Right renal pelvis (tissue), 4 donors: ENCODE data around the gene IL11. TPM values are rescaled to one million over a fixed set of nuclear protein-coding genes. Genes with fewer than 3 reads are reported as not detected.
"Not testable (repeated sequence)": the region's sequence is repeated elsewhere in the genome, so short reads cannot be mapped to it uniquely, and the experiment has no call there.

Experiments used
- DNase-seq, 4 donors: peaks; one replicate each; pipeline ENCODE4 v3.0.0-alpha.2; 2013; ENCODE audit warnings: low read depth in 4 of 4, low spot score in 3 of 4, missing footprints in 1 of 4
- polyA plus RNA-seq, 4 donors: library from polyadenylated mRNA; unstranded; fragments of 120-200 nt; gene quantifications; one replicate each; pipeline ENCODE4 v1.2.1, GENCODE V29; 2013; ENCODE audit not compliant: insufficient read length in 4 of 4

The IL11 gene
- polyA plus RNA-seq, 4 donors: 1.0 to 1.8 (median 1.5) TPM

- DNase-seq: peak; percentile 100
These were observed 31.0 kb downstream of the IL11 start, which contains the start of gene KMT5C for GRCh38 chr19:55339105-55339888. KMT5C (plus strand) TSS chr19:55339876; CDS start chr19:55341937, 2,061 bp downstream.

DNA sequence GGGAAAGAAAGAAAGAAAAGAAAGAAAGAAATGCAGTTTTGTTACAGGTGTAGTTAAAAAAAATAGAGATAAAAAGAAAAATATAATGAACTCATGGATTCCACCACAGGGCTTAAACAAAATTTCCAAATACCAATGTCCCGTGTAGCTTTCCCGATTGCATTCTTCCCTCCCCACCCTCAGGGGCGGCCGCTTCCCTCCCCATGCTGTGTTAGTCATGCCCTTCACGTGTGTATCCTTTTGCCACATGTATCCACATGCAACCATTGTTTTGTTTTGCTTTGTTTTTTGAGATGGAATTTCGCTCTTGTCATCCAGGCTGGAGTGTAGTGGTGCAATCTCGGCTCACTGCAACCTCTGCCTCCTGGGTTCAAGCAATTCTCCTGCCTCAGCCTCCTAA is 34.2 kb downstream of the IL11 start:
- no peak for DNase-seq

DNA sequence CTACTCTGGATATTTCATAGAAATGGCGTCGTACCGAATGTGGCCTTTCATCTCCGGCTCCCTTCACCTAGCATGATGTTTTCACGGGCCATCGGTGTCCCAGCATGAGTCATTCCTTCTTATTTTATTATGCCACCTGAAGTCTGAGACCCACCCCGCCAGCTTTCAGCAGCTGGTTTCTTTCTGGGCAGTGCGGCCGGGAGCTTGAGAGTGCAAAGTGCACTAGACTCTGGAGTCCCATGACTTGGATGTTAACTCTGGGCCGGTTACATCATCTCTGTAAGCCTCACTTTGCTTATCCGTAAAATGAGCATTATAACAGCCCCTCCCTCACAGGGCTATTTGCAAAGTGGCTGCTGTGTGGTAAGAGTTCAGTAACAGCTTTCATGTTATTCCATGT is 36.4 kb downstream of the IL11 start:
- DNase-seq: no peak

DNA sequence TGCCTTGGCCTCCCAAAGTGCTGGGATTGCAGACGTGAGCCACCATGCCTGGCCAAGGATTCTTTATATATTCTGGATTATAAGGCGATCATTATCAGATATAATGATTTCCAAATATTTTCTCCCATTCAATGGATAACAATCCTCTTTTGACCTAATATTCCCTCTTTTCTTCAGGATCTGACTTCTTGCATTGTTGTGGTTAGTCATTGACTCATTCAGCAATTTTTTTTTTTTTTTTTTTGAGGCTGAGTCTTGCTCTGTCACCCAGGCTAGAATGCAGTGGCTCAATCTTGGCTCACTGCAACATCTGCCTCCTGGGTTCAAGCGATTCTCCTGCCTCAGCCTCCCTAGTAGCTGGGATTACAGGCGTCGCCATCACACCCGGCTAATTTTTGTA is 40.5 kb downstream of the IL11 start:
- DNase-seq: not testable (repeated sequence)

GRCh38 chr19:55328774-55329318 is 41.4 kb downstream of the IL11 start:
- DNase-seq: not testable (repeated sequence)

GRCh38 chr19:55325172-55325571 is 45.1 kb downstream of the IL11 start, which contains the start of gene TMEM150B:
TMEM150B (minus strand) TSS chr19:55325341; CDS start chr19:55321036, 4,305 bp downstream.
- DNase-seq: no peak

DNA sequence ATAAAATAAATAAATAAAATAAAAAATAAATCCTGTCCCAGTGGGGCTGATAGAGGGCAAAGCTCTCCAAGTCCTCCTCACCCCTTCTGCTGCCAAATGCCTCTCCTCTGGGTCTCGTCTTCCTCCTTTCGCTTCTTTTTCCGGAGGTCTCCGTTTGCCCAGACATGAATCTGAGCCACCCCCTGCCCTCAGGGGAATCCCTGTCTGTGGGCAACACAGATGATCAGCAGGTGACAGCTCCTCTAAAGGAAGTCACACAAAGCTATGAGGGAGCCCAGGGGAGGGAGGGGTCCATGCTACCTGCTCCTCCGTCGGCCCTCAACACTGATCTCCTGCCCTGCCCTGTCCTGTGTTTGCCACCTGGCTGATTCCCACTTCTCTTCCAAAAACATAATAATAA is 45.6 kb downstream of the IL11 start:
- DNase-seq: no peak

GRCh38 chr19:55322204-55322885 is 47.9 kb downstream of the IL11 start:
- DNase-seq: no peak

GRCh38 chr19:55321466-55322137 is 48.7 kb downstream of the IL11 start:
- DNase-seq: no peak

GRCh38 chr19:55320844-55321419 is 49.3 kb downstream of the IL11 start:
- DNase-seq: no peak

GRCh38 chr19:55319785-55320184 is 50.5 kb downstream of the IL11 start:
- no peak for DNase-seq

- no peak for DNase-seq
These were observed 53.6 kb downstream of the IL11 start for GRCh38 chr19:55316646-55317045.

- DNase-seq: no peak
These were observed 54.2 kb downstream of the IL11 start for GRCh38 chr19:55315956-55316525.

DNA sequence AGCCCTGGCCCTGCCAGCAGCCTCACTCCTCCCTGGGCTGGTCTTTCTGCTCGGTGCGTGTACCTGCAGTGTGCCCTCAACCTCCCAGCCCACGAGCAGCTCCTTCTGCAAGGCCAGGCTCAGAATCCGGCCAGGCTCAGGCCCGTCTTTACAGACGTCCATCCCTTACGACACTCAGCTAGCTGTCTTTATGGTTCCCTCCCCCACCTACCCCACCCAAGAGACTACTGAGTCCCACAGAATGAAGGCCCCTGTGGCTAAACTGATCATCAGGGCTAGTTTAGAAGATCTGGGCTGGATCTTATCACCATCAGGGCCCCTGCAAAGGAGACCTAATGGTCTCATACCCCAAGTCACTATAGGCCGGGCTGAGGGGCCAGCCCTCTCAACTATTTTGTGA is 55.9 kb downstream of the IL11 start:
- no peak for DNase-seq

Other genes starting within 250 kb of the IL11 start
- gene TNNT1, start 221.3 kb downstream of the IL11 start, polyA plus RNA-seq: 1 to 10 TPM; 2.9 to 6.0 (median 4.4) TPM
- 1 to 10 TPM; 3.1 to 5.3 (median 3.9) TPM for gene TNNI3, start 212.7 kb downstream of the IL11 start, polyA plus RNA-seq
- 10 to 100 TPM in 1 of 4 donors, 1 to 10 TPM in 3; 8.1 to 10.9 (median 8.3) TPM for gene DNAAF3, start 203.8 kb downstream of the IL11 start, polyA plus RNA-seq
- under 1 TPM; 0.13 to 0.56 (median 0.29) TPM for gene SYT5, start 190.2 kb downstream of the IL11 start, polyA plus RNA-seq
- under 1 TPM in 3 of 4 donors, not detected in 1; 0.10 to 0.49 (median 0.27) TPM for gene PTPRH, start 161.0 kb downstream of the IL11 start, polyA plus RNA-seq
- 1 to 10 TPM; 2.9 to 4.5 (median 3.9) TPM for gene TMEM86B, start 141.7 kb downstream of the IL11 start, polyA plus RNA-seq
- gene PPP6R1, start 111.4 kb downstream of the IL11 start, polyA plus RNA-seq: 10 to 100 TPM; 38.9 to 50.9 (median 44.2) TPM
- gene HSPBP1, start 90.4 kb downstream of the IL11 start, polyA plus RNA-seq: 10 to 100 TPM; 25.7 to 47.7 (median 29.7) TPM
- 10 to 100 TPM; 14.1 to 16.7 (median 16.2) TPM for gene BRSK1, start 86.5 kb downstream of the IL11 start, polyA plus RNA-seq
- 1 to 10 TPM in 3 of 4 donors, under 1 TPM in 1; 0.72 to 1.6 (median 1.4) TPM for gene TMEM150B, start 45.1 kb downstream of the IL11 start, polyA plus RNA-seq
- 10 to 100 TPM; 14.0 to 25.5 (median 16.9) TPM for gene KMT5C, start 30.6 kb downstream of the IL11 start, polyA plus RNA-seq
- gene COX6B2, start 15.7 kb downstream of the IL11 start, polyA plus RNA-seq: 1 to 10 TPM in 1 of 4 donors, under 1 TPM in 3; 0.45 to 1.5 (median 0.72) TPM
- gene GARIN5B, start 7.2 kb downstream of the IL11 start, polyA plus RNA-seq: under 1 TPM; 0.10 to 0.25 (median 0.16) TPM
- under 1 TPM in 2 of 4 donors, not detected in 2; 0.47 to 0.56 TPM for gene TMEM190, start 6.4 kb upstream of the IL11 start, polyA plus RNA-seq
- gene TMEM238, start 13.8 kb upstream of the IL11 start, polyA plus RNA-seq: 1 to 10 TPM in 1 of 4 donors, under 1 TPM in 3; 0.22 to 1.6 (median 0.62) TPM
- 1,000 to 10,000 TPM in 1 of 4 donors, 100 to 1,000 TPM in 3; 895 to 1,455 (median 919) TPM for gene RPL28, start 15.5 kb upstream of the IL11 start, polyA plus RNA-seq
- 10 to 100 TPM; 42.6 to 69.0 (median 48.9) TPM for gene UBE2S, start 37.3 kb upstream of the IL11 start, polyA plus RNA-seq
- under 1 TPM; 0.10 to 0.14 (median 0.13) TPM for gene SHISA7, start 72.8 kb upstream of the IL11 start, polyA plus RNA-seq
- 10 to 100 TPM; 35.2 to 54.6 (median 38.7) TPM for gene ISOC2, start 91.2 kb upstream of the IL11 start, polyA plus RNA-seq
- gene C19orf85, start 94.3 kb upstream of the IL11 start, polyA plus RNA-seq: not detected
- gene ZNF628, start 106.2 kb upstream of the IL11 start, polyA plus RNA-seq: 1 to 10 TPM; 3.2 to 5.4 (median 3.6) TPM
- gene NAT14, start 114.7 kb upstream of the IL11 start, polyA plus RNA-seq: 10 to 100 TPM; 43.6 to 68.7 (median 51.3) TPM
- 1 to 10 TPM; 1.6 to 2.9 (median 2.3) TPM for gene SSC5D, start 118.0 kb upstream of the IL11 start, polyA plus RNA-seq
- gene SBK2, start 166.7 kb upstream of the IL11 start, polyA plus RNA-seq: under 1 TPM; 0.62 to 0.97 (median 0.67) TPM
- gene SBK3, start 175.1 kb upstream of the IL11 start, polyA plus RNA-seq: under 1 TPM in 2 of 4 donors, not detected in 2; 0.13 to 0.28 TPM
- gene ZNF579, start 210.4 kb upstream of the IL11 start, polyA plus RNA-seq: 10 to 100 TPM; 14.4 to 21.1 (median 18.3) TPM
- 10 to 100 TPM; 19.6 to 23.0 (median 20.3) TPM for gene FIZ1, start 229.1 kb upstream of the IL11 start, polyA plus RNA-seq
- gene ZNF524, start 229.8 kb upstream of the IL11 start, polyA plus RNA-seq: 10 to 100 TPM in 1 of 4 donors, 1 to 10 TPM in 3; 7.7 to 12.0 (median 8.8) TPM
- gene ZNF865, start 235.2 kb upstream of the IL11 start, polyA plus RNA-seq: 10 to 100 TPM in 1 of 4 donors, 1 to 10 TPM in 3; 7.3 to 12.7 (median 7.8) TPM